Endothelial cell of umbilical vein (primary cell): ENCODE data around the gene SERPINA3.

Experiments
- CTCF ChIP-seq, 2 donors: IDR thresholded peaks; 1 replicate in 1 of 2; 2 replicates in 1 of 2; pipeline ENCODE4 v1.5.1; 2011; ENCODE audit warnings: low read length in 2 of 2, mild to moderate bottlenecking in 2 of 2, moderate library complexity in 2 of 2, control low read depth in 1 of 2, inconsistent platforms in 1 of 2, low read depth in 1 of 2; ENCODE audit not compliant: insufficient read depth in 1 of 2; ENCODE audit errors: extremely low read depth in 1 of 2
- EZH2 ChIP-seq: IDR thresholded peaks from 2 replicates; pipeline ENCODE4 v1.6.1; 2012; ENCODE audit warnings: borderline replicate concordance, low read depth, mild to moderate bottlenecking, moderate library complexity, low read length, inconsistent platforms; ENCODE audit not compliant: severe bottlenecking
- FOS ChIP-seq: IDR thresholded peaks from 2 replicates; pipeline ENCODE4 v1.6.1; 2011; ENCODE audit warnings: mild to moderate bottlenecking, low read length, moderate library complexity, borderline replicate concordance; ENCODE audit not compliant: insufficient read depth
- GATA2 ChIP-seq: IDR thresholded peaks from 2 replicates; pipeline ENCODE4 v1.7.0; 2011; ENCODE audit warnings: low read depth, mild to moderate bottlenecking, moderate library complexity, mixed read lengths, low read length; ENCODE audit not compliant: insufficient read length, insufficient read depth
- JUN ChIP-seq: IDR thresholded peaks from 2 replicates; pipeline ENCODE4 v1.6.1; 2011; ENCODE audit warnings: borderline replicate concordance, low read depth; ENCODE audit not compliant: insufficient read length, insufficient read depth
- MAX ChIP-seq: IDR thresholded peaks from 2 replicates; pipeline ENCODE4 v1.6.1; 2011; ENCODE audit not compliant: insufficient read depth, insufficient read length
- MYC ChIP-seq: IDR thresholded peaks from one replicate; pipeline ENCODE4 v1.6.1; 2011; ENCODE audit warnings: mild to moderate bottlenecking, low read depth, low read length
- POLR2A ChIP-seq: IDR thresholded peaks from 2 replicates; pipeline ENCODE4 v1.6.1; 2012; ENCODE audit warnings: low read depth, mild to moderate bottlenecking, control low read depth, low read length
- POLR2AphosphoS5 ChIP-seq: IDR thresholded peaks from 2 replicates; pipeline ENCODE4 v1.6.1; 2012; ENCODE audit warnings: low read depth, mild to moderate bottlenecking, control low read depth, low read length, moderate library complexity; ENCODE audit not compliant: insufficient read depth

- TF ChIP-seq EZH2 (no peak), CTCF (IDR thresholded peaks at IDR 0.05; ENCODE audit: extremely low read depth in 1 of 2, insufficient read depth in 1 of 2, low read depth in 1 of 2, low read length in 2 of 2) (no peak), POLR2A (no peak), MAX (no peak), JUN (no peak), POLR2AphosphoS5 (no peak), MYC (no peak), FOS (no peak), GATA2 (no peak)
These were observed 36.2 kb upstream of the SERPINA3 start for GRCh38 chr14:94575730-94576585.
